Measurements from ENCODE around the gene TNFRSF25. TPM values are rescaled to one million over a fixed set of nuclear protein-coding genes. Genes with fewer than 3 reads are reported as not detected.
"Not testable (repeated sequence)": the region's sequence is repeated elsewhere in the genome, so short reads cannot be mapped to it uniquely, and the experiment has no call there.

Gene TNFRSF25
- total and polyA plus RNA-seq, 4 donors = 4.9 to 19.8 (median 11.7) TPM

GRCh38 chr1:6447818-6448748 is 17.9 kb downstream of the TNFRSF25 start:
- 2 to 3% methylated on average over 56 to 67 of the region's 68 CpGs for WGBS, 2 donors
- TF ChIP-seq, protein P1, sequence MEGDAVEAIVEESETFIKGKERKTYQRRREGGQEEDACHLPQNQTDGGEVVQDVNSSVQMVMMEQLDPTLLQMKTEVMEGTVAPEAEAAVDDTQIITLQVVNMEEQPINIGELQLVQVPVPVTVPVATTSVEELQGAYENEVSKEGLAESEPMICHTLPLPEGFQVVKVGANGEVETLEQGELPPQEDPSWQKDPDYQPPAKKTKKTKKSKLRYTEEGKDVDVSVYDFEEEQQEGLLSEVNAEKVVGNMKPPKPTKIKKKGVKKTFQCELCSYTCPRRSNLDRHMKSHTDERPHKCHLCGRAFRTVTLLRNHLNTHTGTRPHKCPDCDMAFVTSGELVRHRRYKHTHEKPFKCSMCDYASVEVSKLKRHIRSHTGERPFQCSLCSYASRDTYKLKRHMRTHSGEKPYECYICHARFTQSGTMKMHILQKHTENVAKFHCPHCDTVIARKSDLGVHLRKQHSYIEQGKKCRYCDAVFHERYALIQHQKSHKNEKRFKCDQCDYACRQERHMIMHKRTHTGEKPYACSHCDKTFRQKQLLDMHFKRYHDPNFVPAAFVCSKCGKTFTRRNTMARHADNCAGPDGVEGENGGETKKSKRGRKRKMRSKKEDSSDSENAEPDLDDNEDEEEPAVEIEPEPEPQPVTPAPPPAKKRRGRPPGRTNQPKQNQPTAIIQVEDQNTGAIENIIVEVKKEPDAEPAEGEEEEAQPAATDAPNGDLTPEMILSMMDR (IDR thresholded peaks at IDR 0.05; ENCODE audit: control extremely low read depth, extremely low read depth) = no peak
- no peak overlapping the region for H3K27ac ChIP-seq (ENCODE audit: low read depth in 1 of 2, low read length in 1 of 2)
- H3K9ac ChIP-seq (ENCODE audit: insufficient read depth in 1 of 2, low read length in 2 of 2) = no peak overlapping the region
- no peaks in the 10 kb centered on the region for H3K9me3 ChIP-seq (ENCODE audit: control insufficient read depth in 4 of 4, insufficient read depth in 3 of 4, low read length in 3 of 4)
- DNase-seq = peak in 2 of 3 donors; percentile 38 to 68
- H3K36me3 ChIP-seq (ENCODE audit: control insufficient read depth in 4 of 4, insufficient read depth in 4 of 4, low read length in 4 of 4) = no peaks in the 10 kb centered on the region
- peaks cover 0 to 7% (median 0%) of the 10 kb centered on the region in 5 donors for H3K4me1 ChIP-seq (ENCODE audit: control insufficient read depth in 5 of 5, insufficient read depth in 5 of 5, low read length in 5 of 5)
- peaks cover 0 to 28% (median 26%) of the 10 kb centered on the region in 3 donors for H3K27me3 ChIP-seq (ENCODE audit: control insufficient read depth in 3 of 3, insufficient read depth in 3 of 3, low read length in 2 of 3)
- no peak for ATAC-seq (ENCODE audit: insufficient read depth, low FRiP score)
- no peak overlapping the region for H3K4me3 ChIP-seq

DNA sequence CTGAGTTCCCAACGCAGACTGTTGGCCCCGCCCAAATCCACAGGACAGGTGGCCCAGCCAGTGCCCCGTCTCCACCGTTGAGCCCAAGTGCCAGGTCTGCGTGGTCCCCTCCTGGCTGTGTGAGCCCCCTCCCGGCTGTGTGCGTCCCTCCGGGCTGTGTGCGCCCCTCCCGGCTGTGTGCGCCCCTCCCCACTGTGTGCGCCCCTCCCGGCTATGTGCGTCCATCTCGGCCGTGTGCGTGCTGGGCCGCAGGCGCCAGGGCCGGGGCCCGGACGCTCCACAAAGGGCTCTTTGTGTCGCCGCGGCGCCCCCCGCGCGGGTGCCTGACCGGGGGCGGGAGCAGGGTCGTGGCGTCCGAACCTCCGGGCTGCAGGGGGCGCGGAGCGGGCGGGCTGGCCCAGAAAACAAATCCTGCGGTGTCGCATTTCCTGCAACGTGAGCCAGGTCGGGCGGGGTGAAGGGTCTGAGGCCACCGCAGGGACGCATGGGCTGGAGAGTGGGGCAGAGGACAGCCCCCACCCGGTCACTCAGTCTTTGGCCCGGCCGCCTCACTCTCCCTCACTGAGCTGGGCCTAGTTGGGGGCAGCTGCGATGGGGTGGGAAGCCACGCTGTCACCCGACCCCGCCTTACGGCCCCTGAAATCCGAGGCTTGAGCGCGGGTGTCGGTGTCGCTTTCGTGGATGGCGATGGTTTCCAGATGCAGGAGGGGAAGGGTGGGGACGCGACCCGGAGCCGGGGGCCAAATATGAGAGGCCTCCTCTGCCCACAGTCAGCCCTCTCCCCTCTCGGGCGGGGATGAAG is 18.8 kb downstream of the TNFRSF25 start:
- Histone ChIP-seq H3K36me3 (ENCODE audit: control insufficient read depth in 4 of 4, insufficient read depth in 4 of 4, low read length in 4 of 4) (no peaks in the 10 kb centered on the region), H3K9me3 (ENCODE audit: control insufficient read depth in 4 of 4, insufficient read depth in 3 of 4, low read length in 3 of 4) (no peaks in the 10 kb centered on the region), H3K4me3 (no peak overlapping the region), H3K27me3 (ENCODE audit: control insufficient read depth in 3 of 3, insufficient read depth in 3 of 3, low read length in 2 of 3) (peaks cover 0 to 23% (median 22%) of the 10 kb centered on the region in 3 donors), H3K9ac (ENCODE audit: insufficient read depth in 1 of 2, low read length in 2 of 2) (no peak overlapping the region), H3K4me1 (ENCODE audit: control insufficient read depth in 5 of 5, insufficient read depth in 5 of 5, low read length in 5 of 5) (peaks cover 0 to 7% (median 0%) of the 10 kb centered on the region in 5 donors), H3K27ac (ENCODE audit: low read depth in 1 of 2, low read length in 1 of 2) (no peak overlapping the region)
- DNase-seq (no peak), ATAC-seq (ENCODE audit: insufficient read depth, low FRiP score) (no peak)
- WGBS, 2 donors = 2 to 3% methylated on average over 67 of the region's 67 CpGs
- TF ChIP-seq, protein P1 (IDR thresholded peaks at IDR 0.05; ENCODE audit: control extremely low read depth, extremely low read depth) = no peak

GRCh38 chr1:6446665-6447015 is 19.3 kb downstream of the TNFRSF25 start:
- no peak overlapping the region for H3K4me3 ChIP-seq
- H3K36me3 ChIP-seq (ENCODE audit: control insufficient read depth in 4 of 4, insufficient read depth in 4 of 4, low read length in 4 of 4) = no peaks in the 10 kb centered on the region
- TF ChIP-seq, protein P1 (IDR thresholded peaks at IDR 0.05; ENCODE audit: control extremely low read depth, extremely low read depth) = no peak
- H3K27ac ChIP-seq (ENCODE audit: low read depth in 1 of 2, low read length in 1 of 2) = no peak overlapping the region
- no peak overlapping the region for H3K9ac ChIP-seq (ENCODE audit: insufficient read depth in 1 of 2, low read length in 2 of 2)
- DNase-seq (no peak), ATAC-seq (ENCODE audit: insufficient read depth, low FRiP score) (no peak)
- H3K27me3 ChIP-seq (ENCODE audit: control insufficient read depth in 3 of 3, insufficient read depth in 3 of 3, low read length in 2 of 3) = peaks cover 0 to 28% (median 23%) of the 10 kb centered on the region in 3 donors
- H3K4me1 ChIP-seq (ENCODE audit: control insufficient read depth in 5 of 5, insufficient read depth in 5 of 5, low read length in 5 of 5) = peaks cover 0 to 7% (median 0%) of the 10 kb centered on the region in 5 donors
- 60 to 65% methylated on average over 4 of the region's 4 CpGs for WGBS, 2 donors
- H3K9me3 ChIP-seq (ENCODE audit: control insufficient read depth in 4 of 4, insufficient read depth in 3 of 4, low read length in 3 of 4) = no peaks in the 10 kb centered on the region

DNA sequence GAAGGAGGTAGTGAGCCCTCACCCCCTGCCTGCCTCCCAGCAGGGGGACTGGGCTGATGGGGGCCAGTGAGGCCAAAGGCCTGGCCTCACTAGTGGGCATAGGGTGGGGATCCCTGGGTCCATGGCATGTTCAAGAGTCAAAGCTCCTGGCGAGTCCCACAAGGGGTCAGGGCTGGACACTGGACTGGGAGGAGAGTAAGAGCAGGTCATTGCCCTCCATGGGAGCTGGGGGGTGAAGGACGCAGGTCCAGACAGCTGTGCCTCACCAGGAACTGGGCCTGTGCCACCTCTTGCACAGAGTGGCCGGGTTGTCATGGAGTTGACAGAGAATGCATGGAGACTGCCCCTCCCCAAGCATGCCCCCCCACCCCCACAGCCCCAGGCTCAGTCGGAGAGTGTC is 20.0 kb downstream of the TNFRSF25 start:
- H3K27ac ChIP-seq (ENCODE audit: low read depth in 1 of 2, low read length in 1 of 2); H3K4me3 ChIP-seq; H3K4me1 ChIP-seq (ENCODE audit: control insufficient read depth in 5 of 5, insufficient read depth in 5 of 5, low read length in 5 of 5); H3K9me3 ChIP-seq (ENCODE audit: control insufficient read depth in 4 of 4, insufficient read depth in 3 of 4, low read length in 3 of 4); H3K36me3 ChIP-seq (ENCODE audit: control insufficient read depth in 4 of 4, insufficient read depth in 4 of 4, low read length in 4 of 4); H3K9ac ChIP-seq (ENCODE audit: insufficient read depth in 1 of 2, low read length in 2 of 2); ATAC-seq (ENCODE audit: insufficient read depth, low FRiP score); DNase-seq: not testable (repeated sequence)
- WGBS, 2 donors = 81 to 86% methylated on average over 3 to 4 of the region's 4 CpGs
- peaks cover 5 to 32% (median 29%) of the 10 kb centered on the region in 3 donors for H3K27me3 ChIP-seq (ENCODE audit: control insufficient read depth in 3 of 3, insufficient read depth in 3 of 3, low read length in 2 of 3)
